Sigmoid colon (tissue), 7 donors: Measurements from ENCODE around the gene BIRC6. TPM values are rescaled to one million over a fixed set of nuclear protein-coding genes. Genes with fewer than 3 reads are reported as not detected.

Experiments
- DNase-seq: peaks from one replicate; pipeline ENCODE4 v3.0.0-alpha.2; 2019
- H3K27ac ChIP-seq, 4 donors: fragments of 200-600 bp; sonication (generic); one replicate each; pipeline ENCODE4 v1.5.1; 2016 to 2019; ENCODE audit warnings: mild to moderate bottlenecking in 1 of 4
- H3K27me3 ChIP-seq, 3 donors: fragments of 200-600 bp; sonication (generic); one replicate each; pipeline ENCODE4 v1.5.1; 2019; ENCODE audit warnings: mild to moderate bottlenecking in 1 of 3
- H3K36me3 ChIP-seq, 4 donors: fragments of 200-600 bp; sonication (generic); one replicate each; pipeline ENCODE4 v1.5.1; 2016 to 2019
- H3K4me1 ChIP-seq, 4 donors: fragments of 200-600 bp; sonication (generic); one replicate each; pipeline ENCODE4 v1.5.1; 2017 to 2019
- H3K4me3 ChIP-seq, 4 donors: fragments of 200-600 bp; sonication (generic); one replicate each; pipeline ENCODE4 v1.5.1; 2017 to 2019; ENCODE audit warnings: mild to moderate bottlenecking in 2 of 4, moderate library complexity in 1 of 4
- H3K9me3 ChIP-seq, 4 donors: fragments of 200-600 bp in 3 of 4; sonication (generic) in 3 of 4; one replicate each; pipeline versions ENCODE4 v1.5.1 to v1.6.1; 2013 to 2019
- EP300 ChIP-seq, 4 donors: sonication (generic); formaldehyde crosslinking; IDR thresholded peaks; one replicate each; pipeline ENCODE4 v1.6.1; 2017; ENCODE audit warnings: antibody characterized with exemption in 4 of 4
- POLR2A ChIP-seq, 2 donors: fragments of 450-650 bp; IDR thresholded peaks; one replicate each; pipeline ENCODE4 v1.6.1; 2016; ENCODE audit warnings: antibody characterized with exemption in 2 of 2, mild to moderate bottlenecking in 2 of 2, moderate library complexity in 2 of 2
- POLR2AphosphoS5 ChIP-seq, 4 donors: sonication (generic); formaldehyde crosslinking; IDR thresholded peaks; one replicate each; pipeline ENCODE4 v1.6.1; 2017; ENCODE audit warnings: antibody characterized with exemption in 4 of 4
- WGBS, 2 donors: extraction: QIAGEN DNeasy Blood & Tissue Kit; methylation state at CpG; one replicate each; pipeline ENCODE4 v1.1.7; 2013; 5-methylcytosine and 5-hydroxymethylcytosine counted together
- intact Hi-C: fragments of 100-400 bp; cut with DNase I; formaldehyde crosslinking; loops from one replicate; pipeline ENCODE4 v1.15.1; 2023
- polyA plus RNA-seq, 3 donors: library from polyadenylated mRNA; stranded (reverse); fragments of 200-250 nt; gene quantifications; one replicate each; pipeline ENCODE4 v1.2.3, GENCODE V29; 2013
- total RNA-seq, 4 donors: library from RNA; depleted of rRNA; stranded (reverse); fragments of >200 nt; gene quantifications; one replicate each; pipeline ENCODE4 v1.1.0, GENCODE V29; 2016
- TF ChIP-seq, protein P1 (sequence below), 4 experiments: fragments of 450-650 bp in 3 of 4; fragments of 200-600 bp in 1 of 4; IDR thresholded peaks; one replicate each; pipeline ENCODE4 v1.5.1; 2016 to 2019; ENCODE audit warnings: antibody characterized with exemption in 4 of 4, mild to moderate bottlenecking in 3 of 4, moderate library complexity in 2 of 4
- donor health status: healthy with polysubstance abuse.
- donor health status: Bipolar disorder and iron deficiency.
- donor health status: healthy.

The BIRC6 gene
- total and polyA plus RNA-seq, 7 donors = 9.7 to 122 (median 86.4) TPM

DNA sequence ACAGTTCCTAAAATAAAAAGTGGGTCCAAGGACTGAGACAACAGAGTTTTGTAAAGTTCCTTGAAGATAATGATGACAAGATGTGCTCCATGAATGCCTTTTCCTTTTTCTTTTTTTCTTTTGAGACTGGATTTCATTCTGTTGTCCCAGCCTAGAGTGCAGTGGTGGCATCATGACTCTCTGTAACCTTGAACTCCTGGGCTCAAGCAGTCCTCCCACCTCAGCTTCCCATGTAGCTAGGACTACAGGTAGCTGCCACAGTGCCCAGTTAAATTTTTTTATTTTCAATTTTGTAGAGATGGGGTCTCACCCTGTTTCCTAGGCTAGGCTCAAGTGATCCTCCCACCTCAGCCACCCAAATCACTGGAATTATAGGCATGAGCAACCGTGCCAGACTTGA, 254.9 kb downstream of the BIRC6 start:
- 70 to 85% methylated on average over 1 of the region's 1 CpG for WGBS, 2 donors
- Histone ChIP-seq H3K27ac (no peak overlapping the region), H3K9me3 (no peaks in the 10 kb centered on the region), H3K36me3 (peaks cover 0 to 82% (median 20%) of the 10 kb centered on the region in 4 donors), H3K4me3 (no peak overlapping the region), H3K4me1 (no peaks in the 10 kb centered on the region), H3K27me3 (no peaks in the 10 kb centered on the region)
- intact Hi-C loops = no loop called here
- DNase-seq = no peak
- TF ChIP-seq POLR2AphosphoS5 (IDR thresholded peaks at IDR 0.05) (no peak), POLR2A (IDR thresholded peaks at IDR 0.05) (no peak), EP300 (IDR thresholded peaks at IDR 0.05) (no peak)
- TF ChIP-seq, protein P1, sequence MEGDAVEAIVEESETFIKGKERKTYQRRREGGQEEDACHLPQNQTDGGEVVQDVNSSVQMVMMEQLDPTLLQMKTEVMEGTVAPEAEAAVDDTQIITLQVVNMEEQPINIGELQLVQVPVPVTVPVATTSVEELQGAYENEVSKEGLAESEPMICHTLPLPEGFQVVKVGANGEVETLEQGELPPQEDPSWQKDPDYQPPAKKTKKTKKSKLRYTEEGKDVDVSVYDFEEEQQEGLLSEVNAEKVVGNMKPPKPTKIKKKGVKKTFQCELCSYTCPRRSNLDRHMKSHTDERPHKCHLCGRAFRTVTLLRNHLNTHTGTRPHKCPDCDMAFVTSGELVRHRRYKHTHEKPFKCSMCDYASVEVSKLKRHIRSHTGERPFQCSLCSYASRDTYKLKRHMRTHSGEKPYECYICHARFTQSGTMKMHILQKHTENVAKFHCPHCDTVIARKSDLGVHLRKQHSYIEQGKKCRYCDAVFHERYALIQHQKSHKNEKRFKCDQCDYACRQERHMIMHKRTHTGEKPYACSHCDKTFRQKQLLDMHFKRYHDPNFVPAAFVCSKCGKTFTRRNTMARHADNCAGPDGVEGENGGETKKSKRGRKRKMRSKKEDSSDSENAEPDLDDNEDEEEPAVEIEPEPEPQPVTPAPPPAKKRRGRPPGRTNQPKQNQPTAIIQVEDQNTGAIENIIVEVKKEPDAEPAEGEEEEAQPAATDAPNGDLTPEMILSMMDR (IDR thresholded peaks at IDR 0.05) = no peak

GRCh38 chr2:32614084-32614483, 257.3 kb downstream of the BIRC6 start:
- H3K27ac ChIP-seq = no peak overlapping the region
- H3K36me3 ChIP-seq = peaks cover 7 to 86% (median 26%) of the 10 kb centered on the region in 4 donors
- no peaks in the 10 kb centered on the region for H3K27me3 ChIP-seq
- no peaks in the 10 kb centered on the region for H3K4me1 ChIP-seq
- no peak for DNase-seq
- 87 to 97% methylated on average over 1 of the region's 1 CpG for WGBS, 2 donors
- H3K9me3 ChIP-seq = no peaks in the 10 kb centered on the region
- no peak for TF ChIP-seq POLR2A (IDR thresholded peaks at IDR 0.05)
- TF ChIP-seq, protein P1 (IDR thresholded peaks at IDR 0.05) = no peak
- no peak for TF ChIP-seq EP300 (IDR thresholded peaks at IDR 0.05)
- TF ChIP-seq POLR2AphosphoS5 (IDR thresholded peaks at IDR 0.05) = no peak
- no peak overlapping the region for H3K4me3 ChIP-seq
- intact Hi-C loops = no loop called here

- Histone ChIP-seq H3K27ac (no peak overlapping the region), H3K27me3 (no peaks in the 10 kb centered on the region), H3K36me3 (peaks cover 7 to 74% (median 24%) of the 10 kb centered on the region in 4 donors), H3K4me1 (peaks cover 0 to 6% (median 0%) of the 10 kb centered on the region in 4 donors), H3K4me3 (no peak overlapping the region), H3K9me3 (no peaks in the 10 kb centered on the region)
- TF ChIP-seq POLR2A (IDR thresholded peaks at IDR 0.05) (no peak), EP300 (IDR thresholded peaks at IDR 0.05) (no peak), POLR2AphosphoS5 (IDR thresholded peaks at IDR 0.05) (no peak)
- TF ChIP-seq, protein P1 (IDR thresholded peaks at IDR 0.05) = no peak
- 74 to 79% methylated on average over 5 of the region's 5 CpGs for WGBS, 2 donors
- intact Hi-C loops = no loop called here
- no peak for DNase-seq
These were observed 260.9 kb downstream of the BIRC6 start for GRCh38 chr2:32617599-32618189.

- peak overlapping the region in 1 of 4 donors; percentile 34 for H3K27ac ChIP-seq
- H3K27me3 ChIP-seq = no peaks in the 10 kb centered on the region
- no peak for DNase-seq
- no peak overlapping the region for H3K4me3 ChIP-seq
- H3K4me1 ChIP-seq = peaks cover 0 to 9% (median 6%) of the 10 kb centered on the region in 4 donors
- WGBS, 2 donors = 74% methylated on average over 2 of the region's 2 CpGs
- H3K36me3 ChIP-seq = peaks cover 3 to 30% (median 12%) of the 10 kb centered on the region in 4 donors
- intact Hi-C loops = loop anchor here (10.0 kb wide), 1 partner anchor 322 kb away; the partner anchor contains the start of gene LTBP1
- no peaks in the 10 kb centered on the region for H3K9me3 ChIP-seq
- no peak for TF ChIP-seq POLR2A (IDR thresholded peaks at IDR 0.05)
- TF ChIP-seq, protein P1 (IDR thresholded peaks at IDR 0.05) = no peak
These were observed 265.9 kb downstream of the BIRC6 start for GRCh38 chr2:32622570-32623310.
